ENCODE data around the gene PIGS. TPM values are rescaled to one million over a fixed set of nuclear protein-coding genes. Genes with fewer than 3 reads are reported as not detected.

Gene PIGS
- total and polyA plus RNA-seq, 2 of the 13 experiments (the other 11 are each of a cell fraction or from before 2014, with no cell fraction given) = 31.7 to 42.6 TPM

DNA sequence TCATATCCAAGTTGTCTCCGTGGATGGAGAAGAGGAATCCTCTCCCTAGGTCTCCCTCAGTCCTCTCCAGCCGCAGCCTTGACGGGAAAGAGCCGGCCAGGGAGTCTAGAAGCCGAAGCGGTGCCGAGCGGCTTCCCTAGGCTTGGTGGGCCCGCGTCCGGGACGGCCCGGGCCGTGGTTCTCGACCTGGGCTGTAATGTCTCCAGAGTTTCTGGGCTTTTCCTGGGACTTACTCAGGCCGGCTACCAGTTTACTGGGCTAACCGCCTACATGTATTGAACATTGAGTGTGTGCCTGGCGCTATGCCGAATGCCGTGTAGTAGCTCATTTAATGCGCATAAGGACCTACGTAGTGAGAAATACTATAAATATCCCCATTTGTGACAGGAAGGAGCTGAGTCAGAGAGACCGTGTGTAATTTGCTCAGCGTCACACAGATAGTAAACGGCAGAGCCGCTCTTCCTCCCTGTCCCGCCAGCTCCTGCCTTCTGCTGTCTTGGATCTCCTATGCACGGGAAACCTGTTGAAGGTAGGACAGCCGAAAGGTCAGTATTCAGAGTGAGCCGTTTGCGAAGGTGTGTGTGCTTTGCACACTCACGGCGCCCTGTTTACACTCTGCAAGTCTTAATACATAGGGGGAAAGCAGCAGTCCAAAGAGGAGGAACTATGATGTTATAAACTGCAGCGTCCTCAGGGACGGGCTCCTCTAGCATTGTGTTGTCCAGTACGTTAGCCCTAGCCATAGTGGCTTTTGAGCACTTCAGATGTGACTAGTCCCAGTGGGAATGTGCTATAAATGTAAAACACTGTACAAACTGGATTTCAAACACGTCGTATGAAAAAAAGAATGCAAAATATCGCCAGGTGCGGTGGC lies 28.2 kb upstream of the PIGS start (continued):
- 0 out of 2 replicates have a peak, but pooled peaks have one; percentile 9 for TF ChIP-seq NR2F6 (IDR thresholded peaks at IDR 0.05)
- no peak for TF ChIP-seq NR2F6 (CRISPR knock-in tag; IDR thresholded peaks at IDR 0.05)
- peak; percentile 43; the same call in 1 of the 2 replicates for TF ChIP-seq ZNF776 (CRISPR knock-in tag; IDR thresholded peaks at IDR 0.05)
- TF ChIP-seq, protein P1, sequence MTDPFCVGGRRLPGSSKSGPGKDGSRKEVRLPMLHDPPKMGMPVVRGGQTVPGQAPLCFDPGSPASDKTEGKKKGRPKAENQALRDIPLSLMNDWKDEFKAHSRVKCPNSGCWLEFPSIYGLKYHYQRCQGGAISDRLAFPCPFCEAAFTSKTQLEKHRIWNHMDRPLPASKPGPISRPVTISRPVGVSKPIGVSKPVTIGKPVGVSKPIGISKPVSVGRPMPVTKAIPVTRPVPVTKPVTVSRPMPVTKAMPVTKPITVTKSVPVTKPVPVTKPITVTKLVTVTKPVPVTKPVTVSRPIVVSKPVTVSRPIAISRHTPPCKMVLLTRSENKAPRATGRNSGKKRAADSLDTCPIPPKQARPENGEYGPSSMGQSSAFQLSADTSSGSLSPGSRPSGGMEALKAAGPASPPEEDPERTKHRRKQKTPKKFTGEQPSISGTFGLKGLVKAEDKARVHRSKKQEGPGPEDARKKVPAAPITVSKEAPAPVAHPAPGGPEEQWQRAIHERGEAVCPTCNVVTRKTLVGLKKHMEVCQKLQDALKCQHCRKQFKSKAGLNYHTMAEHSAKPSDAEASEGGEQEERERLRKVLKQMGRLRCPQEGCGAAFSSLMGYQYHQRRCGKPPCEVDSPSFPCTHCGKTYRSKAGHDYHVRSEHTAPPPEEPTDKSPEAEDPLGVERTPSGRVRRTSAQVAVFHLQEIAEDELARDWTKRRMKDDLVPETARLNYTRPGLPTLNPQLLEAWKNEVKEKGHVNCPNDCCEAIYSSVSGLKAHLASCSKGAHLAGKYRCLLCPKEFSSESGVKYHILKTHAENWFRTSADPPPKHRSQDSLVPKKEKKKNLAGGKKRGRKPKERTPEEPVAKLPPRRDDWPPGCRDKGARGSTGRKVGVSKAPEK (CRISPR knock-in tag; IDR thresholded peaks at IDR 0.05; ENCODE audit: borderline replicate concordance) = no peak
- TF ChIP-seq, protein P2, sequence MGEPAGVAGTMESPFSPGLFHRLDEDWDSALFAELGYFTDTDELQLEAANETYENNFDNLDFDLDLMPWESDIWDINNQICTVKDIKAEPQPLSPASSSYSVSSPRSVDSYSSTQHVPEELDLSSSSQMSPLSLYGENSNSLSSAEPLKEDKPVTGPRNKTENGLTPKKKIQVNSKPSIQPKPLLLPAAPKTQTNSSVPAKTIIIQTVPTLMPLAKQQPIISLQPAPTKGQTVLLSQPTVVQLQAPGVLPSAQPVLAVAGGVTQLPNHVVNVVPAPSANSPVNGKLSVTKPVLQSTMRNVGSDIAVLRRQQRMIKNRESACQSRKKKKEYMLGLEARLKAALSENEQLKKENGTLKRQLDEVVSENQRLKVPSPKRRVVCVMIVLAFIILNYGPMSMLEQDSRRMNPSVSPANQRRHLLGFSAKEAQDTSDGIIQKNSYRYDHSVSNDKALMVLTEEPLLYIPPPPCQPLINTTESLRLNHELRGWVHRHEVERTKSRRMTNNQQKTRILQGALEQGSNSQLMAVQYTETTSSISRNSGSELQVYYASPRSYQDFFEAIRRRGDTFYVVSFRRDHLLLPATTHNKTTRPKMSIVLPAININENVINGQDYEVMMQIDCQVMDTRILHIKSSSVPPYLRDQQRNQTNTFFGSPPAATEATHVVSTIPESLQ (CRISPR knock-in tag; conservative IDR thresholded peaks at IDR 0.05) = no peak
- TF ChIP-seq ZNF33B (CRISPR knock-in tag; IDR thresholded peaks at IDR 0.05) = no peak
- TF ChIP-seq MED1 (CRISPR knock-in tag; IDR thresholded peaks at IDR 0.05) = no peak
- no peak for TF ChIP-seq CC2D1A (CRISPR knock-in tag; IDR thresholded peaks at IDR 0.05)
- no peak for TF ChIP-seq ONECUT2 (CRISPR knock-in tag; IDR thresholded peaks at IDR 0.05)
- TF ChIP-seq ELF4 (CRISPR knock-in tag; IDR thresholded peaks at IDR 0.05; ENCODE audit: borderline replicate concordance) = no peak
- TF ChIP-seq, protein P3, sequence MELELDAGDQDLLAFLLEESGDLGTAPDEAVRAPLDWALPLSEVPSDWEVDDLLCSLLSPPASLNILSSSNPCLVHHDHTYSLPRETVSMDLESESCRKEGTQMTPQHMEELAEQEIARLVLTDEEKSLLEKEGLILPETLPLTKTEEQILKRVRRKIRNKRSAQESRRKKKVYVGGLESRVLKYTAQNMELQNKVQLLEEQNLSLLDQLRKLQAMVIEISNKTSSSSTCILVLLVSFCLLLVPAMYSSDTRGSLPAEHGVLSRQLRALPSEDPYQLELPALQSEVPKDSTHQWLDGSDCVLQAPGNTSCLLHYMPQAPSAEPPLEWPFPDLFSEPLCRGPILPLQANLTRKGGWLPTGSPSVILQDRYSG (CRISPR knock-in tag; IDR thresholded peaks at IDR 0.05) = no peak
- TF ChIP-seq, protein P4, sequence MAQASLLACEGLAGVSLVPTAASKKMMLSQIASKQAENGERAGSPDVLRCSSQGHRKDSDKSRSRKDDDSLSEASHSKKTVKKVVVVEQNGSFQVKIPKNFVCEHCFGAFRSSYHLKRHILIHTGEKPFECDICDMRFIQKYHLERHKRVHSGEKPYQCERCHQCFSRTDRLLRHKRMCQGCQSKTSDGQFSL (CRISPR knock-in tag; IDR thresholded peaks at IDR 0.05) = no peak
- no peak for TF ChIP-seq TBP (CRISPR knock-in tag; IDR thresholded peaks at IDR 0.05)
- no peak for TF ChIP-seq ZNF17 (CRISPR knock-in tag; IDR thresholded peaks at IDR 0.05)
- peak; percentile 6; the same call in 1 of the 2 replicates for TF ChIP-seq ZBTB38 (CRISPR knock-in tag; IDR thresholded peaks at IDR 0.05)
- TF ChIP-seq ZNF33A (CRISPR knock-in tag; IDR thresholded peaks at IDR 0.05; ENCODE audit: borderline replicate concordance) = no peak
- TF ChIP-seq, protein P5, sequence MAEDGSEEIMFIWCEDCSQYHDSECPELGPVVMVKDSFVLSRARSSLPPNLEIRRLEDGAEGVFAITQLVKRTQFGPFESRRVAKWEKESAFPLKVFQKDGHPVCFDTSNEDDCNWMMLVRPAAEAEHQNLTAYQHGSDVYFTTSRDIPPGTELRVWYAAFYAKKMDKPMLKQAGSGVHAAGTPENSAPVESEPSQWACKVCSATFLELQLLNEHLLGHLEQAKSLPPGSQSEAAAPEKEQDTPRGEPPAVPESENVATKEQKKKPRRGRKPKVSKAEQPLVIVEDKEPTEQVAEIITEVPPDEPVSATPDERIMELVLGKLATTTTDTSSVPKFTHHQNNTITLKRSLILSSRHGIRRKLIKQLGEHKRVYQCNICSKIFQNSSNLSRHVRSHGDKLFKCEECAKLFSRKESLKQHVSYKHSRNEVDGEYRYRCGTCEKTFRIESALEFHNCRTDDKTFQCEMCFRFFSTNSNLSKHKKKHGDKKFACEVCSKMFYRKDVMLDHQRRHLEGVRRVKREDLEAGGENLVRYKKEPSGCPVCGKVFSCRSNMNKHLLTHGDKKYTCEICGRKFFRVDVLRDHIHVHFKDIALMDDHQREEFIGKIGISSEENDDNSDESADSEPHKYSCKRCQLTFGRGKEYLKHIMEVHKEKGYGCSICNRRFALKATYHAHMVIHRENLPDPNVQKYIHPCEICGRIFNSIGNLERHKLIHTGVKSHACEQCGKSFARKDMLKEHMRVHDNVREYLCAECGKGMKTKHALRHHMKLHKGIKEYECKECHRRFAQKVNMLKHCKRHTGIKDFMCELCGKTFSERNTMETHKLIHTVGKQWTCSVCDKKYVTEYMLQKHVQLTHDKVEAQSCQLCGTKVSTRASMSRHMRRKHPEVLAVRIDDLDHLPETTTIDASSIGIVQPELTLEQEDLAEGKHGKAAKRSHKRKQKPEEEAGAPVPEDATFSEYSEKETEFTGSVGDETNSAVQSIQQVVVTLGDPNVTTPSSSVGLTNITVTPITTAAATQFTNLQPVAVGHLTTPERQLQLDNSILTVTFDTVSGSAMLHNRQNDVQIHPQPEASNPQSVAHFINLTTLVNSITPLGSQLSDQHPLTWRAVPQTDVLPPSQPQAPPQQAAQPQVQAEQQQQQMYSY (CRISPR knock-in tag; IDR thresholded peaks at IDR 0.05) = no peak
- no peak for TF ChIP-seq RXRB (CRISPR knock-in tag; IDR thresholded peaks at IDR 0.05; ENCODE audit: borderline replicate concordance)
